ENCODE data around the gene DBN1. TPM values are rescaled to one million over a fixed set of nuclear protein-coding genes. Genes with fewer than 3 reads are reported as not detected.

Gene DBN1
- total RNA-seq, 1 donor from 2014 or later = 34.6 TPM

GRCh38 chr5:177467436-177467835 lies 6.0 kb downstream of the DBN1 start:
- TF ChIP-seq CTCF (IDR thresholded peaks at IDR 0.05) = no peak
- Histone ChIP-seq H3K4me1 (peaks cover 8% of the 10 kb centered on the region), H3K27ac (no peak overlapping the region), H3K27me3 (no peaks in the 10 kb centered on the region), H3K36me3 (peaks cover 14% of the 10 kb centered on the region), H3K9me3 (no peaks in the 10 kb centered on the region), H3K4me3 (no peak overlapping the region)
- DNase-seq (no peak), ATAC-seq (no peak)
- intact Hi-C loops (cut with DNase I) = no loop called here

- DNase-seq = no peak
- peaks cover 14% of the 10 kb centered on the region for H3K36me3 ChIP-seq
- H3K27ac ChIP-seq = no peak overlapping the region
- no peaks in the 10 kb centered on the region for H3K27me3 ChIP-seq
- peaks cover 7% of the 10 kb centered on the region for H3K4me1 ChIP-seq
- intact Hi-C loops (cut with DNase I) = no loop called here
- no peak overlapping the region for H3K4me3 ChIP-seq
- TF ChIP-seq CTCF (IDR thresholded peaks at IDR 0.05) = no peak
- H3K9me3 ChIP-seq = no peaks in the 10 kb centered on the region
- no peak for ATAC-seq
Measured at GRCh38 chr5:177466861-177467260, 6.6 kb downstream of the DBN1 start.

GRCh38 chr5:177465044-177465443 lies 8.4 kb downstream of the DBN1 start:
- peaks cover 5% of the 10 kb centered on the region for H3K4me1 ChIP-seq
- no peak overlapping the region for H3K4me3 ChIP-seq
- intact Hi-C loops (cut with DNase I) = no loop called here
- peaks cover 14% of the 10 kb centered on the region for H3K36me3 ChIP-seq
- no peak for DNase-seq
- no peaks in the 10 kb centered on the region for H3K9me3 ChIP-seq
- no peak overlapping the region for H3K27ac ChIP-seq
- TF ChIP-seq CTCF (IDR thresholded peaks at IDR 0.05) = no peak
- no peaks in the 10 kb centered on the region for H3K27me3 ChIP-seq
- no peak for ATAC-seq

GRCh38 chr5:177462021-177462670 lies 11.3 kb downstream of the DBN1 start:
- ATAC-seq (peak; percentile 58), DNase-seq (no peak)
- Histone ChIP-seq H3K9me3 (no peaks in the 10 kb centered on the region), H3K4me1 (peaks cover 6% of the 10 kb centered on the region), H3K27me3 (no peaks in the 10 kb centered on the region), H3K36me3 (peaks cover 14% of the 10 kb centered on the region), H3K27ac (peak overlapping the region; percentile 30), H3K4me3 (no peak overlapping the region)
- intact Hi-C loops (cut with DNase I) = no loop called here
- no peak for TF ChIP-seq CTCF (IDR thresholded peaks at IDR 0.05)

- no peaks in the 10 kb centered on the region for H3K9me3 ChIP-seq
- no peaks in the 10 kb centered on the region for H3K36me3 ChIP-seq
- H3K27ac ChIP-seq = no peak overlapping the region
- no peak for TF ChIP-seq CTCF (IDR thresholded peaks at IDR 0.05)
- intact Hi-C loops (cut with DNase I) = loop anchor here (10.0 kb wide), 1 partner anchor 55 kb away; the partner anchor contains the start of genes F12 and PFN3
- ATAC-seq (no peak), DNase-seq (no peak)
- H3K4me3 ChIP-seq = no peak overlapping the region
- H3K4me1 ChIP-seq = peaks cover 21% of the 10 kb centered on the region
- no peaks in the 10 kb centered on the region for H3K27me3 ChIP-seq
Measured at GRCh38 chr5:177459819-177460628, 13.4 kb downstream of the DBN1 start.

Data from upper lobe of right lung (tissue), 1 donor.